Measurements from ENCODE around the gene COMMD8.

Gene COMMD8

DNA sequence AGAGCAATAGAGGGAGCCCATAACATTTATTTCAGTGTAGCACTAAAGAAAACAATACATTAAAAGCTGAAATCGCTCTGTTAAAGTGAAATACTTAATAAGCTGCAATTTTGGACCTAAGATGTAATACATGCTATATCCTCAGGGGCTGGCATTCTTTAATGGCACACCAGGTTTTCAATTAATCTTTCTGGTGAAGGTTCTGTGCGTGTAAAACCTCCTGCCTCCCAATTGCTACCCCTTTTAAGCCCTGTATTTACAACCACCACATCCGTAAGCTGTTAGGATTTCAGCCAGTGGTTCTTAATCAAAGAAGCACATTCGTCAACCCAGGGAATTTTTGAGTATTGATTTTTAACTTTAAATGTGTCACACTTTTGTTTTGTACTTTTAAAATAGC is 7.6 kb upstream of the COMMD8 start:
- no peak for DNase-seq

DNA sequence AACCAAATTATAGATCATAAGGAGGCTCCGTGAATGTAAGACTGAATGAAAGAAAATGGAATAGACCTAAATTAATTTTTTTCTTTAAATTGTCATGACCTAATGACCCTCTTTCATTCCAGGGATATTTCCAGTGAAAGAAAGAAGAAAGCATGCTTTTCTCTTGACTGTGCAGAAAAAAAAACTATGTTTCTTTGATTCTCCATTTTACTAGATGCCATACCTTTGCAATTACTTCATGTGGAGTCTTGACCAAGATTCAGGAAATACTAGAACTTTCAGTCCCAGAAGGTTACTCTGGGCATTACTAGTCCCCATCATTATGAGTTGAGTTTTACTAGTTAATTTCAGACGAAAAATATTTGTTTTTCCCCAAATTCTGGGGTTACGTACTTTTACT is 6.4 kb upstream of the COMMD8 start:
- no peak for DNase-seq

DNA sequence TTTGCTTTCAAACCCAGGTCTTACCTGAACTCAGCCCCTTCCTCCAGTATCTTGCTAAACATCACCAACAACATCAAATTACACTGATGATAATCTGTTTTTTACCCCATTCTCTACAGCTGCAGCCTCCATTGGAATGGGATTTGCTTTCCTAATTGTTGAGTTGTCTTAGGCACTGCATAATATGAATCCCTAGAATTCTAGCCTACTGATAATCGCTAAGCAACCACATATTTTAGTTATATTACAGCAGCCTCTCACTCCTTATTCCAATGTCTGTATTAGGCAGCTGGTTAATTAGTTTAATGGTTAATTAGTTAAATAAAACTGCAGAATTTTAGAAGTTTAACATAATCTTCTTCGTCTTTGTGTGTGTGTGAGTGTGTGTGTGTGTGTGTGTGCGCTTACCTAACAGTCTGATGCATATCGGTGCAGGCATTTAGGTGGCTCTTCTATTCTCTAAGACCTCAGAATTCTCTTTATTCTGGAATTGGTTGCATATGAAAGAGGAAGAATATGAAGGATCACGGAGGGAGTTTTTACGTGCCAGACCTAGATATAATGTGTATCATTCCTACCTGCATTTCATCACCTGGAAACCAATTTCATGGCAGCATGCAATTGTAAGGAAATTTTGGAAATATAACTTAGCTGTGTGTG is 5.3 kb upstream of the COMMD8 start:
- no peak for DNase-seq

DNA sequence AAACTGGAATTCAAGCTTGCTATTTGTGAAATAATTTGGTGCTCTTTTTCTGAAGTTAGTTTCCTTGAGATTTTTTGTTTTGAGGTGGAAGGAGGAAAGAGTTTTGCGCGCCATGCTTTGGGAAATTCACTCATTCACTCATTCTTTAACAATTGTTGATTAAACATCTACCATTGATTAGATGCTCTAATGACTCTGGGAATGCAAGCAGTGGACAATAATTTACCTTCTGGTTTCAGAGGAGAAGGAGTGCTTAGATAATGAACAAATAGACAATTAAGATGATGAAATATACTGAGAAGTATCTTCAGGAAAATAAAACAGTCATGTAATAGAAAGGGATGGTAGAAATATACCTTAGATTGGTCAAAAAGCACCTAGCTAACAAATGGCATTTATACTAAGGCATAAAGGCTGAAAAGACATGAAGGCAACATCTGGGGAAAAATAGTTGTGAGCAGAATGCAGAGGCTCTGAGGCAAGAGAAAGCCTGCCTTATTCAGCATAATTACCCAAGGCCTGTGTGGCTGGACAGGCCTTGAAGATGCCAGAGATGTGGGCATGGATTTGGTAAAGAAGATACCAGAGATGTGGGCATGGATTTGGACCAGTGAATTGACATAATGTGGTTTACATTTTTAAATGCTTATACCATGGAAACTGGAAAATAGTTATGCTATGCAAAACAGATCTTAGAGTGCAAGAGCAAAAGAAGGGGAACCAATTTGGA is 2.7 kb upstream of the COMMD8 start:
- no peak for DNase-seq

DNA sequence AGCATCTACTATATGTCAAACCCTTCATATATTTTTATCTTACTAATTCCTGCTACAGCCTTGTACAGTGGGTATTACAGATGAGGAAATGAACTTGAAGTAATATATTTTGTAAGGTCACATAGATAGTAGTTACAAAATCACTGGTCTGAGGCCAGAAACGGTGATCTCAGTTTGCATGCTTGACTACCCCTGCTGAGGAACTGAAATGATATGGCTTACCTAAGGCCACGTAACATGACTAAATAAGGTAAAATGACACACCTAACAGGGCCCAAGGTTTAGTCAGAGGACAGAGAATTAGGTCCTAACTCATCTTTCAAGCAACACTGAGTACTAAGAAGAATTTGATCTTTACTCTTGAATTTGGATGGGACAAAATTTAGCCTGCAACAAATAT is 1.5 kb upstream of the COMMD8 start:
- no peak for DNase-seq

DNA sequence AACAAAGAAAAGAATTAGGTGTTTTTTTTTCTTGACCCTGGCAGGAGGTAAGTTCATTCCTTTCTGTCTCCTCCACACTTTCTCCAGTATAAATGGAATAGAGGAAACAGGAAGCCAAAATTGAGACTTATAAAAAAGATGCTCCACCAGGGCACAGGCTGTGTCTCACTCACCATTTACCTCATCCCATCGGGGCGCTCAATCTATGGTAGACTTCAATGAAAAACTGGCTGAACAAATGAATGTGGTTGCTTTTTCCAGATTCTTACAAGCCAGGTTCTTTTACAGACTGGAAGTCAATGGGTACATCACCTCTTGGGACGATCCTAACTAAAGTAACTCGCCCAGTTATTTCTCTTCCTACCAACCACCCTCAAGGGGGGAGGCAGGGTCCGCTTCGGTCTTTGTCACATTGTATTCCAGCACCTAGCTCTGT is 685 bp downstream of the COMMD8 start:
- DNase-seq = no peak

DNA sequence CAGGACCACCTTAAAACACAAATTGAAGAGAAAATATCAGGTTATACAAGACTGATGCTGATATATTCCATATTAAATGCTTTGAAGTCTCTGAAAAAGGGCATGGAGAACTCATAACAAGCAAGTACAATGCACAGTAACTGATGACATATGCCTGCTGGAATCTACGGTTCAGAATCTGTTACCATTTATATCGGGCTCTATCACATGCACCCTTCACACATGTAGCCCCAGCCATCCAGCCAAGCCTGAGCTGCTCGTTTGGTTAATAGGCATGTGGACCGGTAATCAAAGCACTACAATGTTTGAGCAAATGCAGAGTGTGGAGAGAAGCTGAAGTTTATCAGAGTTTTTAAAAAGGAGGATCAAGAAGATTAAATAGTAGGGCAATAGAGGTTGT is 11.8 kb downstream of the COMMD8 start:
- DNase-seq = no peak

- DNase-seq = no peak
Measured at GRCh38 chr4:47444031-47444430, 19.5 kb downstream of the COMMD8 start.

DNA sequence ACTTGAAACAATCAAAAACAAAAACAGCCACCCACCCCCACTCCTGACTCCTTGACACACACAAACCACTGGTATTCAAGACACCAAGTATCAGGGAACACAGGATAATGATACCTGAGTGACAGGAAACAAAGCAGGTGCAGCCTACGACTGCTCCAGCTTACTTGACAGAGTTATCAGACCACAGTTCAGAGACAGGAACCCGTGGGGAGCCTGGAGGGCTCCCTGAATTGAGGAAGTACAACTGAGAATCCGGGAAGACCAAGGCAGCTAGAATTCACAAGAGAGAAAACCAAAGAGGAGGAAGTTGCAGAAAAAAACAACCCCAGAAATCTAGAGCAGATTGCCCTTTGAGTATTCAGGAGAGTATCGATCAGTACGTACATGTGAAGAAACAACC is 20.5 kb downstream of the COMMD8 start:
- DNase-seq = no peak

DNA sequence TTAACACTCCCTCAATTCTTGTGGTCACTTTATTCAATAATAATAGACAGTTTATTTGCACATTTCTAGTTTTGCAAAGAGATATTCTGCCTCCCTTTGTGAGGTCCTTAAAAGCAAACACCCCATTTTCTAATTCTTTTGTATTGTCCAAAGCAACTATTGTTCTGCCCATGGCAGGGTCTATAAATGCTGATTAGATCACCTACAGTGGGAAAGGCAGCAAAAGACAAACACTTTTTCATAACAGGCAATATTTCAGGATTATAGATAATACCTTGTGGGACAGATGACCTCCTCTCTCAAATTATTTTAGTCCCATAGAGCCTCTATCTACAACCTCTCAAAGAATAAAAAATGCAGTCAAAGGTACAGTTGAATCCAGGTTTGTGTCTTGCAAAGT is 28.6 kb downstream of the COMMD8 start:
- no peak for DNase-seq

DNA sequence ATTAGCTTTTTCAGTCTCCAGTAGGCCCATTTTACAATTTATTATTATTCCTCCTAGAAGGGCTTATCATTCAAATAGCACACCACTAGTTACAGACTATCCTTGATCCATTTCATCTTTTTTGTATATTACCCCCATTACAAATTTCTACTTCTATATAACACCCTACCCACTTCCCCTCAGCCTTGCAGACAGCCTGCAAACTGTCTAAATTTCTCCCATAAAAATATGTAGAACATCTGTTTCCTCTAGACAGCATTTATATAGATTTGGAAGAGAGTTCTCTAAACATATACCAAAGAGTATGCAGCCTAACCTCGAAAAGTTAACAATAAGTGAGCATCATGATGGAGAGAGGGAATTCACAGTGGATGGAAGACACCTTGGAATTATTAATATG is 30.8 kb downstream of the COMMD8 start:
- no peak for DNase-seq

GRCh38 chr4:47427935-47428334 is 35.6 kb downstream of the COMMD8 start:
- no peak for DNase-seq

DNA sequence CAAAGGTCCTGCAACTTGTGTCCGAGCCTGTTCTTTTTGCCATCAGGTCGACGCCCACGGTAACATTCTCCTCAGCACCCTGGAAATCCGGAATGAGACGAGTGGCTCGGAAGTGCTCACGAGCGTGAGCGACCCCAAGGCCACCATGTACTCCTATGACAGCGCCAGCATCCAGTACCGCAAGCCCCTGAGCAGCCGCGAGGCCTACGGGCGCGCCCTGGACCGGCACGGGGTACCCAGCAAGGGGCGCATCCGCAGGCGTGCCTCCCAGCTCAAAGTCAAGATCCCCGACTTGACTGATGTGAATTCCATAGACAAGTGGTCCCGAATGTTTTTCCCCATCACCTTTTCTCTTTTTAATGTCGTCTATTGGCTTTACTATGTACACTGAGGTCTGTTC is 37.9 kb downstream of the COMMD8 start:
- no peak for DNase-seq

- DNase-seq = no peak
Measured at GRCh38 chr4:47419296-47419695, 44.2 kb downstream of the COMMD8 start.

DNA sequence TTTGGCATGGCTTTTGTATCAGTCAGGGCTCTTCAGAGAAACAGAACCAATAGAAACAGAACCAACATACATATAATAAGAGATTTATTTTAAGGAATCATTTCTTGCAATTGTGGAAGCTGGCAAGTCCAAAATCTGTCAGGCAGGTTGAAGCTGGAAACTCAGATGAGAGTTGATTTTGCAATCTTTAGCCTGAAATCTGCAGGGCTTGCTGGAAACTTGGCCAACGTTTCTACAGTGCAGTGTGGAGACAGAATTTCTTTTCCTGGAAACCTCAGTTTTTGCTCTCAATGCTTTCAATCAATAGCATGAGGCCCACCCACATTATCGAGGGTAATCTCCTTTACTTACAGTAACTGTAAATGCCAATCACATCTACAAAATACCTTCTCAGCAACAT is 45.4 kb downstream of the COMMD8 start:
- no peak for DNase-seq

DNA sequence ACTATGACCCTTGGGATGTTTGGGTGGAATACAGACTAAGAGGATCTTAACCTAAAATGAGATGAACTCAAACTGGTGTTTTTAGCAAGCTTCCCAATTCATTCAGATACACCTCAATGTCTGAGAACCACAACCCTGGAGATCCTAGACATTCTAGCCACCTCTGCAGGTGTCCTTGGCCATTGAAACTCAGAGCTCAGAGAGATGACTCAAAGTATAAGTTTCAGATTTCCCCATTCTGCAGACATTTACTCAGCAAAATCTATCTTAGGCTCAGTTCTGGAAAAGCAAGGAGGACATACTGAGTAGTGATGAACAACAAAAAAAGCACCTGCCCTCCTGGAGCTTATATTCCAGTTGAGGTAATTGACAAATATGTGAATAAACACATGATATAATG is 47.8 kb downstream of the COMMD8 start:
- DNase-seq = no peak

- peak; percentile 61 for DNase-seq
Measured at GRCh38 chr4:47413521-47413920, 50.0 kb downstream of the COMMD8 start.

GRCh38 chr4:47410271-47410670 is 53.2 kb downstream of the COMMD8 start:
- no peak for DNase-seq

DNA sequence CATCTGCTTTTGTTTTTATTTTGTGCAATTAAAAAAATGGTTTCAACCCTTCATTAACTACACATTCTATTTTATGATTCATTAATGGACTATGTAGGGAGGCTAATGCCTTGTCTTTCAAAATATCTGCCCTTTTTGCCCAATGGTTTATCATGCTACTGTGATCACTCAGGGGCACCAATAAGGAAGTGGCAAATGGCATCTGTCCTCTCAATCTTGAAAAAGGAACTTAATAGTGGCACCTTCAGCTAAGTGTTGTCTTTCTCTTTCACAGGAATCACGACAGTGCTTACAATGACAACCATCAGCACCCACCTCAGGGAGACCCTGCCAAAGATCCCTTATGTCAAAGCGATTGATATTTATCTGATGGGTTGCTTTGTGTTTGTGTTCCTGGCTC is 57.1 kb downstream of the COMMD8 start:
- DNase-seq = no peak
